ENCODE data around the gene ATP10B. TPM values are rescaled to one million over a fixed set of nuclear protein-coding genes. Genes with fewer than 3 reads are reported as not detected.

The ATP10B gene
- total RNA-seq, 2 experiments from 2014 or later = not detected

- H3K9me3 Mint-ChIP-seq = no peaks in the 10 kb centered on the region
- H3K27ac Mint-ChIP-seq = no peak overlapping the region
- peaks cover 5% of the 10 kb centered on the region for H3K4me1 Mint-ChIP-seq (ENCODE audit: low read depth)
- intact Hi-C loops (cut with micrococcal nuclease) = no loop called here
- no peak for DNase-seq
- no peak overlapping the region for H3K4me3 Mint-ChIP-seq
- no peaks in the 10 kb centered on the region for H3K36me3 Mint-ChIP-seq
- CTCF ChIA-PET = no interaction called here
- no peaks in the 10 kb centered on the region for H3K27me3 Mint-ChIP-seq
- POLR2A ChIA-PET = no interaction called here
These were observed 328.4 kb downstream of the ATP10B start for GRCh38 chr5:160523502-160524163.

GRCh38 chr5:160521392-160521663 is 330.7 kb downstream of the ATP10B start:
- ChIA-PET CTCF (no interaction called here), POLR2A (no interaction called here)
- peaks cover 5% of the 10 kb centered on the region for H3K4me1 Mint-ChIP-seq (ENCODE audit: low read depth)
- H3K27me3 Mint-ChIP-seq = no peaks in the 10 kb centered on the region
- H3K36me3 Mint-ChIP-seq = no peaks in the 10 kb centered on the region
- intact Hi-C loops (cut with micrococcal nuclease) = no loop called here
- DNase-seq = no peak
- H3K4me3 Mint-ChIP-seq = no peak overlapping the region
- H3K9me3 Mint-ChIP-seq = no peaks in the 10 kb centered on the region
- no peak overlapping the region for H3K27ac Mint-ChIP-seq

GRCh38 chr5:160520609-160521391 is 331.2 kb downstream of the ATP10B start:
- no peak for DNase-seq
- H3K27ac Mint-ChIP-seq = no peak overlapping the region
- ChIA-PET POLR2A (no interaction called here), CTCF (no interaction called here)
- intact Hi-C loops (cut with micrococcal nuclease) = no loop called here
- H3K4me1 Mint-ChIP-seq (ENCODE audit: low read depth) = peaks cover 5% of the 10 kb centered on the region
- no peaks in the 10 kb centered on the region for H3K9me3 Mint-ChIP-seq
- no peaks in the 10 kb centered on the region for H3K27me3 Mint-ChIP-seq
- no peaks in the 10 kb centered on the region for H3K36me3 Mint-ChIP-seq
- no peak overlapping the region for H3K4me3 Mint-ChIP-seq

- ChIA-PET POLR2A (no interaction called here), CTCF (no interaction called here)
- Mint-ChIP-seq H3K27me3 (no peaks in the 10 kb centered on the region), H3K4me1 (ENCODE audit: low read depth) (peaks cover 5% of the 10 kb centered on the region), H3K9me3 (no peaks in the 10 kb centered on the region), H3K4me3 (no peak overlapping the region), H3K36me3 (no peaks in the 10 kb centered on the region), H3K27ac (no peak overlapping the region)
- no peak for DNase-seq
- intact Hi-C loops (cut with micrococcal nuclease) = no loop called here
These were observed 335.1 kb downstream of the ATP10B start for GRCh38 chr5:160516696-160517530.

- no peaks in the 10 kb centered on the region for H3K36me3 Mint-ChIP-seq
- CTCF ChIA-PET = no interaction called here
- H3K4me3 Mint-ChIP-seq = no peak overlapping the region
- H3K27ac Mint-ChIP-seq = no peak overlapping the region
- H3K4me1 Mint-ChIP-seq (ENCODE audit: low read depth) = peaks cover 5% of the 10 kb centered on the region
- POLR2A ChIA-PET = no interaction called here
- H3K9me3 Mint-ChIP-seq = no peaks in the 10 kb centered on the region
- no peak for DNase-seq
- H3K27me3 Mint-ChIP-seq = no peaks in the 10 kb centered on the region
- intact Hi-C loops (cut with micrococcal nuclease) = no loop called here
These were observed 337.1 kb downstream of the ATP10B start for GRCh38 chr5:160514866-160515265.

- H3K36me3 Mint-ChIP-seq = no peaks in the 10 kb centered on the region
- DNase-seq = no peak
- POLR2A ChIA-PET = no interaction called here
- no peaks in the 10 kb centered on the region for H3K27me3 Mint-ChIP-seq
- peaks cover 7% of the 10 kb centered on the region for H3K4me1 Mint-ChIP-seq (ENCODE audit: low read depth)
- no peaks in the 10 kb centered on the region for H3K9me3 Mint-ChIP-seq
- no peak overlapping the region for H3K4me3 Mint-ChIP-seq
- H3K27ac Mint-ChIP-seq = no peak overlapping the region
- intact Hi-C loops (cut with micrococcal nuclease) = no loop called here
- CTCF ChIA-PET = no interaction called here
These were observed 337.8 kb downstream of the ATP10B start for GRCh38 chr5:160514191-160514590.

GRCh38 chr5:160513485-160513884 is 338.5 kb downstream of the ATP10B start:
- no peak overlapping the region for H3K4me3 Mint-ChIP-seq
- H3K27ac Mint-ChIP-seq = no peak overlapping the region
- no peaks in the 10 kb centered on the region for H3K27me3 Mint-ChIP-seq
- ChIA-PET POLR2A (interaction anchor here (1.1 kb wide), 1 partner anchor 30 kb away, joined by 3 read pairs; no protein-coding TSS in a partner anchor), CTCF (no interaction called here)
- intact Hi-C loops (cut with micrococcal nuclease) = no loop called here
- no peak for DNase-seq
- peaks cover 14% of the 10 kb centered on the region for H3K4me1 Mint-ChIP-seq (ENCODE audit: low read depth)
- no peaks in the 10 kb centered on the region for H3K36me3 Mint-ChIP-seq
- H3K9me3 Mint-ChIP-seq = no peaks in the 10 kb centered on the region
